ENCODE data around the gene OOSP1.

- TF ChIP-seq CREM (IDR thresholded peaks at IDR 0.05; ENCODE audit: low read depth) (no peak), CTCF (IDR thresholded peaks at IDR 0.05 in 2 of 3, conservative IDR thresholded peaks at IDR 0.05 in 1 of 3; ENCODE audit: control insufficient read depth in 2 of 3, extremely low read depth in 1 of 3, insufficient read depth in 1 of 3, low read depth in 3 of 3, low read length in 3 of 3) (no peak), POU2F2 (IDR thresholded peaks at IDR 0.05; ENCODE audit: borderline replicate concordance, low read depth, low read length) (no peak), YY1 (IDR thresholded peaks at IDR 0.05; ENCODE audit: low read depth, low read length) (no peak)
Measured at GRCh38 chr11:59918480-59918879, 19.8 kb upstream of the OOSP1 start.
